ENCODE results near the gene FANCC. TPM values are rescaled to one million over a fixed set of nuclear protein-coding genes. Genes with fewer than 3 reads are reported as not detected.

Gene FANCC
- polyA plus RNA-seq, 1 of the 3 experiments (the other 2 are of a cell fraction): 3.5 TPM

DNA sequence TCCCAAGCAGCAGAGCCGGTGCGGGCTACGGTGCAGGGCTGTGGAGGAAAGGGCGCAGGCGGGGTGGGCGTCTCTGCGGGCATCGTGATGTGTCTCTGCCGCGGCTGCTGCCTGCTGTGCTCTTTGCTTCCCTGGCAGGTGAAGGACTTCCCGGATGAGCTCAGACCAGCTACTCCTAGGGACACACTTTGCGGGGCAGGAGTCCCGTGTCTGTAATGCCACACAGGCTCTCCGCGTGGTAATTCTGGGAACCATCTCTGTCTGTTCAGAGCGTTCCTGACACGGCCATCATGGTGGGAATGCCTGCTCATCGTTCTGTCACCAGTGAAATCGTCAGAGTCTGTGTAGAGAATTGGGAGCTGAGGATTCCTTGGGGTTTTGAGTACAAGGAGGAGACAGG is 235.5 kb downstream of the FANCC start:
- Histone ChIP-seq H3K36me3 (replicated peaks in 1 of 2; ENCODE audit: control insufficient read depth in 1 of 2, insufficient read depth in 2 of 2, low read length in 1 of 2) (peaks cover 63 to 93% of the 10 kb centered on the region in 2 experiments), H3K79me2 (ENCODE audit: insufficient read depth) (peaks cover 57% of the 10 kb centered on the region), H3K27me3 (ENCODE audit: insufficient read depth) (no peaks in the 10 kb centered on the region), H3F3A (replicated peaks; ENCODE audit: insufficient read depth) (peaks cover 11% of the 10 kb centered on the region), H2AFZ (ENCODE audit: low read depth) (no peak overlapping the region), H3K9ac (no peak overlapping the region), H3K4me3 (ENCODE audit: low read depth in 2 of 2, low read length in 1 of 2) (no peak overlapping the region), H3K4me1 (ENCODE audit: control insufficient read depth in 1 of 2, insufficient read depth in 2 of 2, low read depth in 1 of 2, low read length in 1 of 2) (peaks cover 0 to 33% of the 10 kb centered on the region in 2 experiments; a peak in 1 of 4 replicates), H3K4me2 (no peak overlapping the region), H3K27ac (ENCODE audit: low read depth in 2 of 2, low read length in 1 of 2) (peak overlapping the region in 1 of 2 experiments; percentile 39; a peak in 1 of 4 replicates), H4K20me1 (ENCODE audit: insufficient read depth) (peaks cover 52% of the 10 kb centered on the region), H3K9me3 (no peaks in the 10 kb centered on the region), H3K9me2 (no peaks in the 10 kb centered on the region)
- TF ChIP-seq, protein P1, sequence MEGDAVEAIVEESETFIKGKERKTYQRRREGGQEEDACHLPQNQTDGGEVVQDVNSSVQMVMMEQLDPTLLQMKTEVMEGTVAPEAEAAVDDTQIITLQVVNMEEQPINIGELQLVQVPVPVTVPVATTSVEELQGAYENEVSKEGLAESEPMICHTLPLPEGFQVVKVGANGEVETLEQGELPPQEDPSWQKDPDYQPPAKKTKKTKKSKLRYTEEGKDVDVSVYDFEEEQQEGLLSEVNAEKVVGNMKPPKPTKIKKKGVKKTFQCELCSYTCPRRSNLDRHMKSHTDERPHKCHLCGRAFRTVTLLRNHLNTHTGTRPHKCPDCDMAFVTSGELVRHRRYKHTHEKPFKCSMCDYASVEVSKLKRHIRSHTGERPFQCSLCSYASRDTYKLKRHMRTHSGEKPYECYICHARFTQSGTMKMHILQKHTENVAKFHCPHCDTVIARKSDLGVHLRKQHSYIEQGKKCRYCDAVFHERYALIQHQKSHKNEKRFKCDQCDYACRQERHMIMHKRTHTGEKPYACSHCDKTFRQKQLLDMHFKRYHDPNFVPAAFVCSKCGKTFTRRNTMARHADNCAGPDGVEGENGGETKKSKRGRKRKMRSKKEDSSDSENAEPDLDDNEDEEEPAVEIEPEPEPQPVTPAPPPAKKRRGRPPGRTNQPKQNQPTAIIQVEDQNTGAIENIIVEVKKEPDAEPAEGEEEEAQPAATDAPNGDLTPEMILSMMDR (IDR thresholded peaks at IDR 0.05): no peak
- no peak for TF ChIP-seq CHD2 (IDR thresholded peaks at IDR 0.05; ENCODE audit: low read length, partially characterized antibody)
- no peak for TF ChIP-seq RCOR1 (IDR thresholded peaks at IDR 0.05; ENCODE audit: low read length)
- TF ChIP-seq RXRA (IDR thresholded peaks at IDR 0.05; ENCODE audit: borderline replicate concordance, low read depth): no peak
- TF ChIP-seq, protein P2, sequence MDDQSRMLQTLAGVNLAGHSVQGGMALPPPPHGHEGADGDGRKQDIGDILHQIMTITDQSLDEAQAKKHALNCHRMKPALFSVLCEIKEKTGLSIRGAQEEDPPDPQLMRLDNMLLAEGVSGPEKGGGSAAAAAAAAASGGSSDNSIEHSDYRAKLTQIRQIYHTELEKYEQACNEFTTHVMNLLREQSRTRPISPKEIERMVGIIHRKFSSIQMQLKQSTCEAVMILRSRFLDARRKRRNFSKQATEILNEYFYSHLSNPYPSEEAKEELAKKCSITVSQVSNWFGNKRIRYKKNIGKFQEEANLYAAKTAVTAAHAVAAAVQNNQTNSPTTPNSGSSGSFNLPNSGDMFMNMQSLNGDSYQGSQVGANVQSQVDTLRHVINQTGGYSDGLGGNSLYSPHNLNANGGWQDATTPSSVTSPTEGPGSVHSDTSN (IDR thresholded peaks at IDR 0.05): no peak
- no peak for TF ChIP-seq YY1 (IDR thresholded peaks at IDR 0.05; ENCODE audit: low read depth)
- TF ChIP-seq, protein P3, sequence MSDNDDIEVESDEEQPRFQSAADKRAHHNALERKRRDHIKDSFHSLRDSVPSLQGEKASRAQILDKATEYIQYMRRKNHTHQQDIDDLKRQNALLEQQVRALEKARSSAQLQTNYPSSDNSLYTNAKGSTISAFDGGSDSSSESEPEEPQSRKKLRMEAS (IDR thresholded peaks at IDR 0.05; ENCODE audit: low read depth): no peak
- TF ChIP-seq EP300 (IDR thresholded peaks at IDR 0.05; ENCODE audit: borderline replicate concordance in 1 of 2, low read depth in 1 of 2, low read length in 1 of 2): no peak
- no peak for TF ChIP-seq RAD21 (IDR thresholded peaks at IDR 0.05; ENCODE audit: low read length)
- no peak for TF ChIP-seq FOSL2 (IDR thresholded peaks at IDR 0.05; ENCODE audit: borderline replicate concordance, low read depth)
- TF ChIP-seq TEAD4 (IDR thresholded peaks at IDR 0.05; ENCODE audit: borderline replicate concordance, insufficient read depth): no peak
- TF ChIP-seq MEF2A (IDR thresholded peaks at IDR 0.05; ENCODE audit: borderline replicate concordance, low read depth): no peak
- no peak for TF ChIP-seq FOXJ3 (CRISPR knock-in tag; IDR thresholded peaks at IDR 0.05)
- no peak for TF ChIP-seq TAF1 (IDR thresholded peaks at IDR 0.05; ENCODE audit: borderline replicate concordance, low read depth, low read length)
- TF ChIP-seq ELF1 (IDR thresholded peaks at IDR 0.05): no peak
- no peak for TF ChIP-seq RFX5 (IDR thresholded peaks at IDR 0.05; ENCODE audit: low read length)
- no peak for TF ChIP-seq TCF12 (IDR thresholded peaks at IDR 0.05)
- no peak for TF ChIP-seq SIN3A (IDR thresholded peaks at IDR 0.05; ENCODE audit: borderline replicate concordance, low read depth, low read length)
- no peak for TF ChIP-seq GABPA (IDR thresholded peaks at IDR 0.05; ENCODE audit: low read depth)
- ChIA-PET POLR2A (no interaction called here), CTCF (interaction anchor here (0.6 to 1.7 kb wide), 3 partner anchors 43 to 401 kb away, joined by 3 to 6 read pairs (median 4); no protein-coding TSS in a partner anchor)
- 95% methylated on average over 17 of the region's 19 CpGs for WGBS (ENCODE audit: low lambda C conversion rate)
- DNase-seq: no peak
